Measurements from ENCODE around the gene MBTPS1.
"Not testable (repeated sequence)": the region's sequence is repeated elsewhere in the genome, so short reads cannot be mapped to it uniquely, and the experiment has no call there.

The MBTPS1 gene

DNA sequence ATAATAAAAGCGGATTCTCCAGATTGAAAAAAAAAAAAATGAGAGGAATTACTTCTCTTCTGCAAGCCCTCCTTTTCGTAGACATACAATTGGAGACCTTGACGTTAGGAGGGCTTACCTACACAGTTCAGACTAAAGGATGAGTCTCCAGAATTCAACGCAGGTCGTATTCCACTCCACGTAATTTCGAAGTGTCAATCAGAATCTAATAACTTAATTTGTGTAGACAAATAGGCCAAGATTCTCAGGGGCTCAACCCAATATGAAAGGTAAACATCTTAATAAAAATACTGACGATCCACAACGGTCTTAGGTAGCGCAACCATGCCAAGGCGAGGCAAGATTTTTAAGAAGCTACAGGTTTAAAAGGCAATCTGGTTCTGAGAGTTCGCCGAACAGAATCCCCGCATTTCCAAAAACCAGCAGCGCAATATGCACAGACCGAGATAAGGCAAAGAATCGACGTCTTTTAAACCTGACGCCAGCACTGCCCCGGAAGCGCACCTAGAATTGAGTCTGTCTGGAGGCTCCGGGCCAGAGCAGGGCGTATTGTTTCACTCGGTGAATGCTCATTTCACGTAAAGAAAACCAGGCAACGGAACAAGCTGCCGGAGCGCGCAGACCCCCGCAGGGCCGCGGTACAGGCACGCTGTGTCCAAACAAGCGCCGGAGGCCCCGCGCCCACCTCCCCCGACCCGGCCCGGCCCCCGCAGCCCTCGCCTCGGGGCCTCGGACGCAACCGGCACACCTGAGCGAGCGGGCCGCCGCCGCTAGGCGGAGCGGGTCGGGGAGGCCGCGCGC lies 623 bp downstream of the MBTPS1 start (continued):
- TF ChIP-seq ZNF280C (tag by site-specific recombination; IDR thresholded peaks at IDR 0.05), result no peak
- no peak for TF ChIP-seq KLF16 (tag by site-specific recombination; IDR thresholded peaks at IDR 0.05)
- TF ChIP-seq, protein P1, sequence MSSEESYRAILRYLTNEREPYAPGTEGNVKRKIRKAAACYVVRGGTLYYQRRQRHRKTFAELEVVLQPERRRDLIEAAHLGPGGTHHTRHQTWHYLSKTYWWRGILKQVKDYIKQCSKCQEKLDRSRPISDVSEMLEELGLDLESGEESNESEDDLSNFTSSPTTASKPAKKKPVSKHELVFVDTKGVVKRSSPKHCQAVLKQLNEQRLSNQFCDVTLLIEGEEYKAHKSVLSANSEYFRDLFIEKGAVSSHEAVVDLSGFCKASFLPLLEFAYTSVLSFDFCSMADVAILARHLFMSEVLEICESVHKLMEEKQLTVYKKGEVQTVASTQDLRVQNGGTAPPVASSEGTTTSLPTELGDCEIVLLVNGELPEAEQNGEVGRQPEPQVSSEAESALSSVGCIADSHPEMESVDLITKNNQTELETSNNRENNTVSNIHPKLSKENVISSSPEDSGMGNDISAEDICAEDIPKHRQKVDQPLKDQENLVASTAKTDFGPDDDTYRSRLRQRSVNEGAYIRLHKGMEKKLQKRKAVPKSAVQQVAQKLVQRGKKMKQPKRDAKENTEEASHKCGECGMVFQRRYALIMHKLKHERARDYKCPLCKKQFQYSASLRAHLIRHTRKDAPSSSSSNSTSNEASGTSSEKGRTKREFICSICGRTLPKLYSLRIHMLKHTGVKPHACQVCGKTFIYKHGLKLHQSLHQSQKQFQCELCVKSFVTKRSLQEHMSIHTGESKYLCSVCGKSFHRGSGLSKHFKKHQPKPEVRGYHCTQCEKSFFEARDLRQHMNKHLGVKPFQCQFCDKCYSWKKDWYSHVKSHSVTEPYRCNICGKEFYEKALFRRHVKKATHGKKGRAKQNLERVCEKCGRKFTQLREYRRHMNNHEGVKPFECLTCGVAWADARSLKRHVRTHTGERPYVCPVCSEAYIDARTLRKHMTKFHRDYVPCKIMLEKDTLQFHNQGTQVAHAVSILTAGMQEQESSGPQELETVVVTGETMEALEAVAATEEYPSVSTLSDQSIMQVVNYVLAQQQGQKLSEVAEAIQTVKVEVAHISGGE (tag by site-specific recombination; conservative IDR thresholded peaks at IDR 0.05; ENCODE audit: low read depth), result peak; percentile 43; the same call in 1 of the 2 replicates
- peak; percentile 60 for TF ChIP-seq ZNF335 (tag by site-specific recombination; conservative IDR thresholded peaks at IDR 0.05)
- TF ChIP-seq ZNF518A (tag by site-specific recombination; conservative IDR thresholded peaks at IDR 0.05; ENCODE audit: low read depth), result no peak
- no peak for TF ChIP-seq REPIN1 (tag by site-specific recombination; IDR thresholded peaks at IDR 0.05; ENCODE audit: low read depth)
- 0 out of 2 replicates have a peak, but pooled peaks have one; percentile 12 for TF ChIP-seq ZSCAN30 (tag by site-specific recombination; IDR thresholded peaks at IDR 0.05)

DNA sequence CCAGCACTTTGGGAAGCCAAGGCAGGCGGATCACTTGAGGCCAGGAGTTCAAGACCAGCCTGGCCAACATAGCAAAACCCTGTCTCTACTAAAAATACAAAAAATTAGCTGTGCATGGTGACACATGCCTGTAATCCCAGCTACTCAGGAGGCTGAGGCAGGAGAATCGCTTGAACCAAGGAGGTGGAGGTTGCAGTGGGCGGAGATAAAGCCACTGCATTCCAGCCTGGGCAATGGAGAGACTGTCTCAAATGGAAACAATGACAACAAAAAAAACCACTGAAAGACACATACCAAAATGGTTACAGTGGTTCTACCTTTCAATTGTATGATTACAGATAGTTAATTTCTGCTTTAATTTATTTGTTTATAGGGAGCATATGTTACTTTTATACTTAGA lies 4.8 kb downstream of the MBTPS1 start:
- H3K9me3 ChIP-seq (ENCODE audit: control insufficient read depth, insufficient read depth, low read depth, low read length); H3K4me1 ChIP-seq (ENCODE audit: control insufficient read depth, insufficient read depth, low read length); POLR2A ChIA-PET; H3K4me3 ChIP-seq (ENCODE audit: low read depth, low read length); H3K27ac ChIP-seq (ENCODE audit: extremely low read depth, low read depth, low read length): not testable (repeated sequence)
- CTCF ChIA-PET, result interaction anchor here (1.3 to 1.5 kb wide), 2 partner anchors 28 to 75 kb away, joined by 3 read pairs; partner anchors contain the start of gene TAF1C
- H3K36me3 ChIP-seq (ENCODE audit: control insufficient read depth in 2 of 2, insufficient read depth in 1 of 2, low read length in 2 of 2), result peaks cover 0 to 29% of the 10 kb centered on the region in 2 experiments; a peak in 1 of 3 replicates
- TF ChIP-seq EGR2 (tag by site-specific recombination; IDR thresholded peaks at IDR 0.05; ENCODE audit: low read depth) (peak; percentile 53), ZFHX2 (tag by site-specific recombination; conservative IDR thresholded peaks at IDR 0.05) (peak; percentile 55)

GRCh38 chr16:84111525-84111924 lies 5.2 kb downstream of the MBTPS1 start:
- ChIA-PET POLR2A (no interaction called here), CTCF (interaction anchor here (1.5 kb wide), 1 partner anchor 75 kb away, joined by 3 read pairs; the partner anchor contains the start of gene TAF1C)
- Histone ChIP-seq H3K4me3 (ENCODE audit: low read depth, low read length) (no peak overlapping the region), H3K27ac (ENCODE audit: extremely low read depth, low read depth, low read length) (no peak overlapping the region), H3K4me1 (ENCODE audit: control insufficient read depth, insufficient read depth, low read length) (no peaks in the 10 kb centered on the region), H3K9me3 (ENCODE audit: control insufficient read depth, insufficient read depth, low read depth, low read length) (no peaks in the 10 kb centered on the region), H3K36me3 (ENCODE audit: control insufficient read depth in 2 of 2, insufficient read depth in 1 of 2, low read length in 2 of 2) (peaks cover 0 to 32% of the 10 kb centered on the region in 2 experiments; a peak in 1 of 3 replicates)
- TF ChIP-seq ZNF221 (tag by site-specific recombination; IDR thresholded peaks at IDR 0.05; ENCODE audit: borderline replicate concordance) (no peak), ZNF600 (tag by site-specific recombination; IDR thresholded peaks at IDR 0.05) (no peak), ZNF292 (tag by site-specific recombination; IDR thresholded peaks at IDR 0.05; ENCODE audit: borderline replicate concordance, low read depth) (no peak), ZNF658 (tag by site-specific recombination; IDR thresholded peaks at IDR 0.05) (no peak), ZNF704 (tag by site-specific recombination; IDR thresholded peaks at IDR 0.05) (no peak)

Data from HEK293 (cell line).